NCI-H345 treated with DMSO at 0.1 percent for 48 hours (cell line): ENCODE results near the gene FOXI1.

Experiments
- DNase-seq: peaks from one replicate; lab custom pipeline; 2025; ENCODE audit not compliant: unreplicated experiment; lab: John Stamatoyannopoulos, UW

FOXI1 gene

DNA sequence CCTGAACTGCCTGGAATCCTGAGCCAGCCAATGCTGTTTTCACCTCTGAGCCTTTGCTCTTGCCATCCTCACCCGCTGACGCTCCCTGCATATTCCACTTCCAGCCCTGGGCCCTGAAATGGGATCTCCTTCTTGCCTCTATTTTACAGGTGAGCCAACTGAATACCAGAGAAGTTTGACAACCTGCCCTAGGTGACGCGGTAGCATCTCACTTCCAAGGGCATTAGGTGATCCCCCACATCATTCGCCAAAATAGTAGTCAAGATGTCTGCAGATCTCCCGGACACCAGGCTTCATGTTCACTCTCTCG, 43.5 kb downstream of the FOXI1 start:
- no peak for DNase-seq

DNA sequence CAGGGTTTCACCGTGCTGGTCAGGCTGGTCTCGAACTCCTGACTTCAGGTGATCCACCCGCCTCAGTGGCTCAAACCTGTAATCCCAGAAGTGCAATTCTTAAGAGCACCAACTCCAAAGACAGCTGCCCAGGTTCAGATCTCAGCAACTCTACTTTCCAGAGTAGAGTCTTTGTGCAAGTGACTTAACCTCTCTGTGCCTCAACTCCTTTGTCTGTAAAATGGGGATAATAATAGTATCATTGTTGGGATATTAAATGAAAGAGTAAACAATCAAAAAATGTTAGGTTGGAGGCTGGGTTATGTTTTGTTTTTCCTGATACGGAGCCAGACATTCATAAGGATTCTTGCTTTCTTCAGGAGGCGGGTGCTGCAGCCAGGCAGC, 45.0 kb downstream of the FOXI1 start:
- DNase-seq = no peak

DNA sequence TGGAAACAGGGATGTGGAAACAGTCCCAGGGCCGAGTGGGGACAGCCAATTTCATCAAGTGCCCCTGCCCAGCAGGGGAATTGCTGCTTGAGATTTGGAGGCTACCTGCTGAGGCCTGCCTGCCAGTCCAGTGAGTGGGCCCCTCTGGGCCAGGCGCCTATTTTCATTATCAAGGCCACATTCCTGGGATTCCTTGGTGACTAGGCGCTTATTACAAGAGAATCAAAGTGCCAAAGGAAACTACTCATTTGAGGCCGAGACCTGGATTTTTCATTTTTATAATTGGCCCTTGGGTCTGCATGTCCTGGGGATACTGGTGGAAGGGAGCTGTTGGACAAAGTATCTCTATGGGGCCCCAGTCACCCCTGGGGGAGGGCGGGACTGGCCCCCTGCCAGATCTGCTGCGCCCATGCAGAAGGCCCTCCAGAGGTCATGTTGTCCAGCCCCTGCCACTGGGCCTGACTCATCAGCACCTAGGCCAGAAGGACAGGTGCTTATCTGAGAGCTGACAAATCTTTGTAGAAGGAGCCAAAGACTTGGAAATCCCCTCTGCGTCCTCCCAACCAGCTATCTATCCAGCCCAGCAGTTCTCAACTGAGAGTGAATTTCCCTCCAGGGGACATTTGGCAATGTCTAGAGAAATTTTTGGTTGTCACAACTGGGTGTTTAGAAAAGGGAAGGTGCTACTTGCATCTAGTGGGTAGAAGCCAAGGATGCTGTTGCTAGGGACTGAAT, 45.6 kb downstream of the FOXI1 start:
- no peak for DNase-seq

DNA sequence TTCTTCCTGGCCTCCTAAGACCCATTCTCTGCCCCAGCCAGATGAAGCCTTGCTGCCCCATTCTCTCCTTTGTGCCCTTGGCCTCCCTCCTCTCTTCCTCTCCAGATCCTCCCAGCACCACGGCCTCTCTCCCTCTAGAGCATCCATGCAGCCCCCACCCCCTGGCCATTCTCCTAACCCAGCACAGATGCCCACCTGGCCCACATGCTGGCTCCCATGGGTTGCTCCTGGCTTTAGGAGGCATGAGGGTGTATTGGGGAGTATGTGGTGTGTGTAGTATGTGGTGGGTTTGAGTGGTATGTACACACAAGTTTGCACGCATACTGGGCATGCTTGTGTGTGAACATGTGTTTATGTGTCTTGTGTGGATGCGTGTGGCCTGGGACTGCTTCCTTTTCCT, 47.1 kb downstream of the FOXI1 start:
- DNase-seq = no peak

DNA sequence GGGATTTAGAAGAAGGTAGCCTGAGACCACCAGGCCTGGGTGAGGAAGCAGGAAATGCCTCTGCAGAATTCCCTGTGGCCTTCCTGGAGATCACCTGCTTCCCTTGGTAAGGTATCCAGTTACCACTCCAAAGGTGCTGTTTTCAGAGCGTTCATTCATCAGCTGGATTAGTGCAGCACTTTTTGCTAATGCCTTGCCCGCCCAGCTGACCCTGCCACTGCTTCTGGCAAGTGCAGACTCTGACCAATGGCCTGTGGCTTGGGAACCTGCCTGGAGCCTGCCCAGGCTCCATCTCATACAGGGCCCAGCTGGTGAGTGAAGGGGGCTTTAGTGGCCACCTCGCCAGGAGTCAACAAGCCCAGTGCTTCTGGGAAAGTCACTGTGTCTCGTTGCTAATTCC, 48.6 kb downstream of the FOXI1 start:
- no peak for DNase-seq

DNA sequence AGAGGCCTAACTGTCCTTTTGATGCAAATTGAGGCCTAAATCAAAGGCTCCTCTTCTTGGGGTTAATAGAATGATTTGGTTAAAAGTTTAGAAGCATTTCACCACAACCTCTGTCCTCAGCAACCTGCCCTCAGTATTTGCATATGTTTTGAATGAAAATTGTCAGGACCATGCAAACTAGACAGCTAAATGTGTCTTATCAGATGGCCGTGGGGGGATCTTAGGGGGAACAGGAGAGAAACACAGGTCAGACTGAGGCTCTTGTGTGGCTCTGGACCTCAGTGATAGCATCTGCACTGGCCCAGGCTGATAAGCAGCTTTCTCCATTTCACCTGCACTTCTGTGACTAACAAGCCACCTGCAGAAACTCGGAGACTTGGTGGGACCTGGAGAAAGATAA, 49.0 kb downstream of the FOXI1 start:
- no peak for DNase-seq

DNA sequence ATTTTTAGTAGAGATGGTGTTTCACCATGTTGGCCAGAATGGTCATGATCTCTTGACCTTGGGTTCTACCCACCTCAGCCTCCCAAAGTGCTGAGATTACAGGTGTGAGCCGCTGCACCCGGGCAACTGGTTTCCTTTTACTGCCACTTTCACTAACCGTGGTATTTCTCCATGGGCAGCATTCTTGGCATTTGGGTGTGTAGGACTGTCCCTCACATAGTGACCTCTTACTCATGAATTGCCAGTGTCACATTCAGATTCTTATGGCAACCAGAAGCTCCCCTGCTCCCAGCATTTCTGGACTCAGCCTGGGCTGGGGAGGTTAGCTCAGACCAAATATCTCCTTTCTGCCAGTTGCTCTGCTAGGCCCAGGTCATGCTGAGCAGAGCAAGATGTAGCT, 50.1 kb downstream of the FOXI1 start:
- DNase-seq = no peak

DNA sequence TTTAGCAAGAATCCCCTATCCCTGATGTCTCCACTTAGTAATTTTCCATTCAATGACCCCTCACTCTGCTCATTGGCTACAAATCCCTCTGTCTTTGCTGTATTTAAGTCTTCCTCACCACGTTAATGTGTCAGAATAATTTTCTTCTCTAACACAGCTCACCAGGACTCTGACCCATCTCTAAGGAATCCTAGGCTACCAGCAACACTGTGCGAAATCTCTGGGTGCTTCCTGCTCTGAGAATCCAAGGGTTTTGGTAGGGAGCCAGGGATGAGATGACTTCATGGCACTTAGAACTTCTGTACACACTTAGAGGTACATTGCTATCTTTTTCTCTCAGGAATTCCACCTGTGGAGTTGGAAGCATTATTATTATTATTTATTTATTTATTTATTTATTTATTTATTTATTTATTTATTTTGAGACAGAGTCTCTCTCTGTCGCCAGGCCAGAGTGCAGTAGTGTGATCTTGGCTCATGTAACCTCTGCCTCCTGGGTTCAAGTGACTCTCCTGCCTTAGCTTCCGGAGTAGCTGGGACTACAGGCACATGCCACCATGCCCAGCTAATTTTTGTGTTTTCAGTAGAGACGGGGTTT, 53.5 kb downstream of the FOXI1 start:
- DNase-seq = no peak
